Stomach (tissue), 9 donors: ENCODE results near the gene ADAMTS13. TPM values are rescaled to one million over a fixed set of nuclear protein-coding genes. Genes with fewer than 3 reads are reported as not detected.

Source experiments
- DNase-seq, 2 donors: peaks; one replicate each; pipeline versions ENCODE4 v3.0.0 to v3.0.0-alpha.2; 2013 to 2019
- H3K27ac ChIP-seq, 5 donors: fragments of 200-600 bp in 4 of 5; sonication (generic) in 4 of 5; one replicate each; pipeline ENCODE4 v1.5.1; 2013 to 2019; ENCODE audit warnings: mild to moderate bottlenecking in 1 of 5, moderate library complexity in 1 of 5
- H3K27me3 ChIP-seq, 3 donors: fragments of 200-600 bp; sonication (generic); one replicate each; pipeline ENCODE4 v1.5.1; 2017 to 2019; ENCODE audit warnings: mixed run types in 1 of 3
- H3K36me3 ChIP-seq, 4 donors: fragments of 200-600 bp; sonication (generic); 1 replicate in 3 of 4; 2 replicates in 1 of 4; pipeline ENCODE4 v1.5.1; 2016 to 2019
- H3K4me1 ChIP-seq, 4 donors: fragments of 200-600 bp; sonication (generic); one replicate each; pipeline ENCODE4 v1.5.1; 2016 to 2019
- H3K4me3 ChIP-seq, 4 donors: fragments of 200-600 bp; sonication (generic) in 3 of 4; one replicate each; pipeline ENCODE4 v1.5.1; 2016 to 2019; ENCODE audit warnings: mild to moderate bottlenecking in 1 of 4
- H3K9me3 ChIP-seq, 4 donors: fragments of 200-600 bp; sonication (generic); one replicate each; pipeline ENCODE4 v1.5.1; 2016 to 2019
- CTCF ChIP-seq, 7 experiments: fragments of 450-650 bp in 4 of 7; fragments of 200-600 bp in 3 of 7; sonication (generic) in 3 of 7; IDR thresholded peaks; one replicate each; pipeline ENCODE4 v1.5.1; 2016 to 2019; ENCODE audit warnings: antibody characterized with exemption in 7 of 7, control low read depth in 2 of 7, mild to moderate bottlenecking in 1 of 7
- EP300 ChIP-seq: sonication (generic); formaldehyde crosslinking; IDR thresholded peaks from one replicate; pipeline ENCODE4 v1.6.1; 2017; ENCODE audit warnings: antibody characterized with exemption
- POLR2A ChIP-seq, 4 donors: fragments of 450-650 bp; IDR thresholded peaks; one replicate each; pipeline ENCODE4 v1.6.1; 2016; ENCODE audit warnings: antibody characterized with exemption in 4 of 4, control low read depth in 2 of 4, mild to moderate bottlenecking in 1 of 4, moderate library complexity in 1 of 4
- POLR2AphosphoS5 ChIP-seq, 3 donors: sonication (generic); formaldehyde crosslinking; IDR thresholded peaks; one replicate each; pipeline ENCODE4 v1.6.1; 2016; ENCODE audit warnings: antibody characterized with exemption in 3 of 3
- WGBS, 5 donors: extraction: QIAGEN DNeasy Blood & Tissue Kit in 3 of 5; methylation state at CpG; one replicate each; pipeline versions ENCODE4 v1.1.5 to v1.1.7; 2013 to 2018; 5-methylcytosine and 5-hydroxymethylcytosine counted together
- intact Hi-C: fragments of 100-400 bp; cut with DNase I; formaldehyde crosslinking; loops from one replicate; pipeline ENCODE4 v1.15.1; 2023; ENCODE audit warnings: low total_unique reads
- polyA plus RNA-seq, 3 donors: library from polyadenylated mRNA; stranded (reverse); fragments of 200-250 nt; gene quantifications; one replicate each; pipeline ENCODE4 v1.2.3, GENCODE V29; 2013
- total RNA-seq, 5 donors: library from RNA; depleted of rRNA; stranded (reverse); fragments of >200 nt; gene quantifications; one replicate each; pipeline versions ENCODE4 v1.1.0 to v1.2.3, GENCODE V29; 2014 to 2016
- donor health status: healthy with polysubstance abuse.
- donor health status: Bipolar disorder and iron deficiency.
- donor health status: healthy.

ADAMTS13 gene
- total and polyA plus RNA-seq, 8 donors, result 4.6 to 19.6 (median 7.5) TPM; not detected in 1

GRCh38 chr9:133427658-133428348 lies 5.6 kb downstream of the ADAMTS13 start:
- H3K27ac ChIP-seq, result peak overlapping the region in 1 of 5 donors; percentile 42
- WGBS, 5 donors, result 54 to 62% (median 59%) methylated on average over 8 to 10 of the region's 10 CpGs
- peaks cover 27 to 52% (median 46%) of the 10 kb centered on the region in 4 donors for H3K4me1 ChIP-seq
- H3K36me3 ChIP-seq, result no peaks in the 10 kb centered on the region
- no peaks in the 10 kb centered on the region for H3K9me3 ChIP-seq
- intact Hi-C loops, result no loop called here
- DNase-seq, result no peak
- TF ChIP-seq POLR2AphosphoS5 (IDR thresholded peaks at IDR 0.05), result no peak
- no peak for TF ChIP-seq EP300
- TF ChIP-seq CTCF (IDR thresholded peaks at IDR 0.05), result no peak
- TF ChIP-seq POLR2A (IDR thresholded peaks at IDR 0.05), result no peak
- H3K4me3 ChIP-seq, result peak overlapping the region in 3 of 4 donors; percentile 40 to 49 (median 48)
- H3K27me3 ChIP-seq, result peaks cover 0 to 46% (median 11%) of the 10 kb centered on the region in 3 donors

GRCh38 chr9:133428617-133429101 lies 6.5 kb downstream of the ADAMTS13 start:
- H3K4me1 ChIP-seq, result peaks cover 23 to 43% (median 37%) of the 10 kb centered on the region in 4 donors
- H3K27me3 ChIP-seq, result peaks cover 0 to 46% (median 11%) of the 10 kb centered on the region in 3 donors
- H3K9me3 ChIP-seq, result no peaks in the 10 kb centered on the region
- peak overlapping the region; percentile 39 to 49 (median 44) for H3K4me3 ChIP-seq
- WGBS, 5 donors, result 0 to 11% (median 1%) methylated on average over 7 to 57 of the region's 57 CpGs
- no peaks in the 10 kb centered on the region for H3K36me3 ChIP-seq
- TF ChIP-seq POLR2AphosphoS5 (IDR thresholded peaks at IDR 0.05) (no peak), POLR2A (IDR thresholded peaks at IDR 0.05) (no peak)
- peak overlapping the region in 2 of 5 donors; percentile 36 to 42 for H3K27ac ChIP-seq
- intact Hi-C loops, result no loop called here
- DNase-seq, result peak; percentile 43 to 86

- Histone ChIP-seq H3K36me3 (no peaks in the 10 kb centered on the region), H3K9me3 (no peaks in the 10 kb centered on the region), H3K4me3 (peak overlapping the region; percentile 39 to 49 (median 44)), H3K27ac (no peak overlapping the region), H3K4me1 (peaks cover 18 to 38% (median 32%) of the 10 kb centered on the region in 4 donors), H3K27me3 (peaks cover 0 to 46% (median 11%) of the 10 kb centered on the region in 3 donors)
- TF ChIP-seq POLR2AphosphoS5 (IDR thresholded peaks at IDR 0.05), result no peak
- no peak for TF ChIP-seq POLR2A (IDR thresholded peaks at IDR 0.05)
- TF ChIP-seq EP300, result no peak
- TF ChIP-seq CTCF (IDR thresholded peaks at IDR 0.05), result no peak
- WGBS, 5 donors, result 5 to 24% (median 12%) methylated on average over 9 to 18 of the region's 18 CpGs
- intact Hi-C loops, result no loop called here
- DNase-seq, result no peak
These were observed 7.0 kb downstream of the ADAMTS13 start for GRCh38 chr9:133429214-133429613.

- TF ChIP-seq CTCF (IDR thresholded peaks at IDR 0.05) (peak in 5 of 7 experiments; percentile 19 to 53 (median 42)), POLR2A (IDR thresholded peaks at IDR 0.05) (no peak)
- Histone ChIP-seq H3K27me3 (peaks cover 0 to 46% (median 11%) of the 10 kb centered on the region in 3 donors), H3K4me3 (no peak overlapping the region), H3K27ac (no peak overlapping the region), H3K4me1 (peaks cover 16 to 33% (median 28%) of the 10 kb centered on the region in 4 donors), H3K9me3 (no peaks in the 10 kb centered on the region), H3K36me3 (no peaks in the 10 kb centered on the region)
- 21 to 38% (median 30%) methylated on average over 22 to 49 of the region's 49 CpGs for WGBS, 5 donors
- intact Hi-C loops, result no loop called here
- DNase-seq, result peak; percentile 65 to 83
These were observed 7.5 kb downstream of the ADAMTS13 start for GRCh38 chr9:133429641-133430161.
